Sigmoid colon (tissue), 4 donors: Measurements from ENCODE around the gene TXNDC2.

Source experiments
- EP300 ChIP-seq, 4 donors: sonication (generic); formaldehyde crosslinking; IDR thresholded peaks; one replicate each; pipeline ENCODE4 v1.6.1; 2017; ENCODE audit warnings: antibody characterized with exemption in 4 of 4
- POLR2A ChIP-seq, 2 donors: fragments of 450-650 bp; IDR thresholded peaks; one replicate each; pipeline ENCODE4 v1.6.1; 2016; ENCODE audit warnings: antibody characterized with exemption in 2 of 2, mild to moderate bottlenecking in 2 of 2, moderate library complexity in 2 of 2
- POLR2AphosphoS5 ChIP-seq, 4 donors: sonication (generic); formaldehyde crosslinking; IDR thresholded peaks; one replicate each; pipeline ENCODE4 v1.6.1; 2017; ENCODE audit warnings: antibody characterized with exemption in 4 of 4
- TF ChIP-seq, protein P1 (sequence below), 4 experiments: fragments of 450-650 bp in 3 of 4; fragments of 200-600 bp in 1 of 4; IDR thresholded peaks; one replicate each; pipeline ENCODE4 v1.5.1; 2016 to 2019; ENCODE audit warnings: antibody characterized with exemption in 4 of 4, mild to moderate bottlenecking in 3 of 4, moderate library complexity in 2 of 4

DNA sequence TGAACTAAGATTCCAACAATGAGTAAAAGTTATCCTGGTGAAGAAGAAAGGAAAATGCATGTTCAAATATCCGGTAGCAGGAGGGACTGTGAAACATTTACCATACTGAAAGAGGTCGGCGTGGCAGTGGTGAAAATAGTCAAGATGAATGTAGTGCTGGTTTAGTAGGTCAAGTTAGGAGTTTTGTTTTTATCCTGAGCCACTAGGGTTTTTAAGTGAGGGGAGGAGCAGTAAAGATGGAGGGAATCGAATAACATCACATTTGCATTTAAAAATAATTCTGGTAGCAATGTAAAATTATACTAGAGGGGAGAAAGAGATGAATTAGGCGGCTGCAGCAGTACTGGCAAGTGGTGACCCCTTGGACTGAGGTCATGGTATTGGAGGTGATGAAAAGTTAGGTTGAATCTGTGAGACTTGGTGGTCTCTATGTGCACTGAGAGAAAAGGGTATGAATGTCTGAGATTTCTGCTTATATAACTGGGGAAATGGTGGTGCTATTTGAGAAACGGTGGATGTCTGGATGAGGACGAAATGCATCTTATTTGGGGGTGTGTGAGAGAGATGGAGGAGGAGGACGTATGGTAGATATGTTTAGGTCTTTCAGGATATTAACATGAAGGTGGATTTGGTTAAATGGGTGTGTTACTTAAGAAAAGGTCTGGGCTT is 33.9 kb downstream of the TXNDC2 start:
- TF ChIP-seq, protein P1, sequence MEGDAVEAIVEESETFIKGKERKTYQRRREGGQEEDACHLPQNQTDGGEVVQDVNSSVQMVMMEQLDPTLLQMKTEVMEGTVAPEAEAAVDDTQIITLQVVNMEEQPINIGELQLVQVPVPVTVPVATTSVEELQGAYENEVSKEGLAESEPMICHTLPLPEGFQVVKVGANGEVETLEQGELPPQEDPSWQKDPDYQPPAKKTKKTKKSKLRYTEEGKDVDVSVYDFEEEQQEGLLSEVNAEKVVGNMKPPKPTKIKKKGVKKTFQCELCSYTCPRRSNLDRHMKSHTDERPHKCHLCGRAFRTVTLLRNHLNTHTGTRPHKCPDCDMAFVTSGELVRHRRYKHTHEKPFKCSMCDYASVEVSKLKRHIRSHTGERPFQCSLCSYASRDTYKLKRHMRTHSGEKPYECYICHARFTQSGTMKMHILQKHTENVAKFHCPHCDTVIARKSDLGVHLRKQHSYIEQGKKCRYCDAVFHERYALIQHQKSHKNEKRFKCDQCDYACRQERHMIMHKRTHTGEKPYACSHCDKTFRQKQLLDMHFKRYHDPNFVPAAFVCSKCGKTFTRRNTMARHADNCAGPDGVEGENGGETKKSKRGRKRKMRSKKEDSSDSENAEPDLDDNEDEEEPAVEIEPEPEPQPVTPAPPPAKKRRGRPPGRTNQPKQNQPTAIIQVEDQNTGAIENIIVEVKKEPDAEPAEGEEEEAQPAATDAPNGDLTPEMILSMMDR (IDR thresholded peaks at IDR 0.05): no peak
- TF ChIP-seq POLR2A (IDR thresholded peaks at IDR 0.05) (no peak), POLR2AphosphoS5 (IDR thresholded peaks at IDR 0.05) (no peak), EP300 (IDR thresholded peaks at IDR 0.05) (no peak)
